HG02870 (cell line): ENCODE results near the gene CCDC158.
"Not testable (repeated sequence)": the region's sequence is repeated elsewhere in the genome, so short reads cannot be mapped to it uniquely, and the experiment has no call there.

Source experiments
- ATAC-seq: cut with Tn5 transposase; IDR thresholded peaks from one replicate; pipeline ENCODE4 v1.9.1; 2021; ENCODE audit warnings: mild to moderate bottlenecking, moderate library complexity; ENCODE audit not compliant: unreplicated experiment

CCDC158 gene

DNA sequence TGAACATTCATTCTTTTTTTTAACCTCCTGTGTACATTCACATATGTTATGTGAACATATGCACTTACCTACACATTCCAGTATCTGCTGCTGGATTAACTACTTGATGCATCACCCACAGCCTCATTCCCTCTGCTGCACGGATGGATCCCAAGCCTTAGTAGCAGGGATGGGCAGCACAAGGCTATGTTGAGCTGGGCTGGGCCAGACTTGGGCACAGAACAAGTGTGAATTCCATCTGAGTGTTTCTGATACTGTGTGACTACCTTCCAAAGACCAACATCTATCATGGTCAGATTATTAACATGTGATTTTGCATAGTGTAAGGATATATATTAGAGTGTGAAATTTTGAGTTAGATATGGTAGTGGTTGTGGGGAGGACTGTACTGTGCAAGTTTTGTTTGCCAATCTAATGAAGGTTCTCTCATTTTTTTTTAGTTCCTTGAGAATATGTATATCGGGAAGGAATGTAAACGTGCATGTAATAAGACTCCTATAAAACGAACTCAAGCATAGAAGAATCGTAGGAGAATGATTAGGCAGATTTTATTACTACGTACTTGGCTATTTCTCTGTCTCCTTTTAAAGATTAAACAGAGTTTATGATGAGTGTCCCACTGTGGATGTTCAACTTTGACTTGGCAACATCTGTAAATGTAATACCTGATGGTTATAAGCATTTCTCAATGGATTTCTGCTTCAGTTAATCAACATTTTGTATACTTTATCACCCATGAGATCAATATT is 137.8 kb downstream of the CCDC158 start:
- no peak for ATAC-seq

DNA sequence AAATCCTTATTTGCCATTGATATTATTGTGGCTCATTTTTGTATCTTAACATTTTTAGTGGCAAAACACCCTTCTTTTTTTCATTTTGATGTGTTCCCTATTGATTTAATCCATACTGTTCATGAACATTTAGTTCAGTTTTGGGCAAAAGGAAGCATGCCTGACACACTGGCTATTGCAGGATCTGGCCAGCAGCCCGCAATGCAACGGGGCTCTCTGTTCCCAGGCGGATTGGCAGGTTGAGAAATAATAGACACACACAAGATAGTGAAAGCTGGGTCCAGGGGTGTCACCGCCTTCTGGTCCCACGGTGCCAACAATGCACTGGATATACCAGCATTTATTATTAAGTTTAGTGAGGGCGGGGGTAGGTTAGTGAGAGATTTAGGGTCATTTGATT is 139.3 kb downstream of the CCDC158 start:
- not testable (repeated sequence) for ATAC-seq

DNA sequence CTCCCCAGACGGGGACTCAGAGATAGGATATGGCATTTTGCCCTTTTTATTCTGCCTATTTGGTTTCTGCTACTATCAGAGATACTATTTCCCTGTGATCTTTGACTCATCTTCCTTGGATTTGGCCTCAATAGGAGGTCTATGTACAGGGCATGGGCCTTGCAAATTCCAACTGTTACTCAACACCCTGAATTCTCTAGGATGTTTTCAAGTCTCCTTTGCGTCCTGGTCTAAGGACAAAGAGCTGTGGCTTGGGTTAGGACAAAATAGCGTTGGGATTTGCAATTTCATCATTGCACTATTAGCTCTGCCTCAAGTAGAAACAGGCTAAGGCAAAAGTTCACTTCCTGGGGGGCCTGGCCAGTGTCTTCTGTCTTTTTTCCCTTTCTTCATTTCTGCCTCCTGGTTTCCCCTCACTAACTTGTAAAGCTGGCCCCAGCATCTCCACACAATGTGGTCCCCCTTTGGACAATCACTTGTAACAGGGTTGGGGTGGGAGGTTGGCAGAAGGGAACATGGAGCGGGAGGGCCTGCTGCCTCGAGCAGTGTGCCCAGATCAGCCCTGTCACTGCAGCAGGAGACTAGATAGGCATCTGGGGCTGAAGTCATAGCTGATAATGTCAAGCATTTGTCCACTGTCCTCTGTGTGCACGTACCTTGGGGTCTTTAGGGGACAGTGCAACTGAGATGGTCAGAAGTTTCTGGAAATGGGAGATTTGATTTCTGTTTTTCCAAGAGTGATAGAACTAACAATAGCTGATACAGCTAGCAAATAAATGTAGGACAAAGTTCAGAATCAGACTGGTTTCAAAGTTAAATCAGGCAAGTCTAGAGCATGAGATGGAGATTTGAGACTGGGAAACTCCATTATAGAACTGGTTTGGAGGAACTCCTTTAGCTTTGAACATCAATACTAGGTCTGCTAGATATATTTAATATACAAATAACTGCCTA is 140.2 kb downstream of the CCDC158 start:
- no peak for ATAC-seq

DNA sequence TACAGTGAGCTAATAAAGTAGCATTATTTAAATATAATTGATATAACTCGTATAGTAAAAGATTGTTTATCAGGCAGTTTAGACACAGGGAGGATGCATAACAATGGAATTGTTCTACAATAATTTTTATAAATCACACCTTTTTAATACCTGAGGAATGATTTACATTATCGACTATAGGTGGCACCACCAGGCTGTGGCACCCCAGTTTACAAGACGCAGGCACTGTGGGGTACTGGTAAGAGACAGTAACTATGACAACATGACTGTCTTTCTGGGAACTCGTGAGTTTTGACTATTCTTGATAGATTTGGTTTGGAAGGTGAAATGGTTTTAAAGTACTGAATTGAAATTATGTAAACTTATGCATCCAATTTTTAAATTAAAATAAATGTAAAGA is 141.5 kb downstream of the CCDC158 start:
- ATAC-seq, result no peak

DNA sequence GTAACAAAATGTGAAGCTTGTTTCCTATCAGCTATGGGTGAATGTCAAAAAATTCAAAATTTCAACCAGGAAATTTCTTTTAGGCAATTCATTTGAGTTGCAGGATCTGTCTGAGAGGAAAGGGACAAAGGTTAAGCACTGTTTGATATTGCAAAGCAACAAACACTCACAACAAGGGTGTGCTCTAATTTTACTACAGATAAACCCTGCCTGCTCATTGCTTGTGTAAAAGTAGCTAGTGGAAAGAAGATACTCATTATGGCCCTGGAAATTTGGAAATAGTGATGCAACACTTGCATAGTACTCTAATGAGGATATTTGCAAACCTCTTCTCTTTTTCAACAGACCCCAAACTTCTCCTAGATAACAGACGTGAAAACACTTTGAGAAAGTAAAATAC is 142.4 kb downstream of the CCDC158 start:
- no peak for ATAC-seq

DNA sequence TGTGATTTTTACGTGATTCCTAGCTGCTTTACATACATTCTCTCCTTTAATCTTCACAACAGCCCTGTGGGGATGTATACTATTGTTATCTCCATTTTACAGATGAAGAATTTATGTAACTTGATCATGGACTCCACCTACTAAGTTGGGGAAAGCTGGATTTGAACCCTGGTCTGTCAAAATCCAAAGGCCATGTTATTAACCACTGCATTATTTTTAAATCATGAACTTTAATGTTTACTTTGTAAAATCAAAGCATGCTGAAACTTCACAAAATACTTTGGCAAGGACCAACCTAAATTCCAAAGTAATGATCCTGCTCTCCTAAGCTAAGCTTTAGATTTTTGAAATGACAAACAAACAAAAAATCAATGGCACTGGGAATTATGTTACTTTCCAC is 143.3 kb downstream of the CCDC158 start:
- no peak for ATAC-seq

DNA sequence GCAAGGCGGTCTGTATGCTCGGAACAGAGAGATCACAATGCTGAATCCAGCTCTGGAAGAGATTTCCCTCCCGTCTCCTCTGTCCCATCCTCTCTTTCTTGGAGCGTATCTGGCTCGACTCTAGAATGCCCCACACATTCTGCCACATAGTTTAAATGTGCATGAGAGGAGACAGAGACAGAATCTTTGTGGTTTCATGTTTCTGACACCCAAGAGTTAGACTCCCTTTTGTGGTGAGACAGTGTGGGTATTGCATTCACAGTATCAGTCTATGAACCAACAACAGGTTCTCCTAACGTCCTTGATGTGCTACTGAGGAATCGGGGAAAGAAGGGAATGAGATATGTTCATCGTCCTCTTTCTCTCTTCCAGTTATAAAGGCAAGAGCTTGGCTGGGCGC is 144.1 kb downstream of the CCDC158 start:
- no peak for ATAC-seq

DNA sequence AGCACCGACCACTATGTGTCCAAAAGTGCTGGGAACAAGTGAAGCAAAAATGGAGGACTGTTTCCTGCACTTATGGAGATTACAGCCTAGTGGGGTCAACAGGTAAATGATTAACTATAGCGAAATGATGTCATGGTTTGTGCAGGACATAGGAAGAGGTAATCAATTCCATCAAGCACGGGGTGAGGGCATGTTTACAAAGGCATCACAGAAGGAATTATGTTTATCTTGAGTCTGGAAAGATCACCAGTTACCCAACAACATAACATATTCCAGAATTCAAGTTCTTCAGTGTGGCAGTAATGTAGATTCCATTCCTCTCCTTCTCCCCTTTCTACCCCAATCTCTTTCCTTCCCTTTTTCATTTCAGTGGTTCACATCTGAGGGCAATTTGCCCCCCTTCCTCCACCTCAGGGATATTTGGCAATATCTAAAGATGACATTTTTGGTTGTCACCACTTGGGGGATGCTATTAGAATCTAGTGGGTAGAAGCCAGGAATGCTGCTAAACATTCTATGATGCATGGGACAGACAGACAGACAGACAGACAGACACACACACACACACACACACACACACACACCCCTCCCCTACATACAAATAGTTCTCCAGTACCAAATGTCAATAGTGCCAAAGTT is 145.3 kb downstream of the CCDC158 start:
- ATAC-seq, result no peak

DNA sequence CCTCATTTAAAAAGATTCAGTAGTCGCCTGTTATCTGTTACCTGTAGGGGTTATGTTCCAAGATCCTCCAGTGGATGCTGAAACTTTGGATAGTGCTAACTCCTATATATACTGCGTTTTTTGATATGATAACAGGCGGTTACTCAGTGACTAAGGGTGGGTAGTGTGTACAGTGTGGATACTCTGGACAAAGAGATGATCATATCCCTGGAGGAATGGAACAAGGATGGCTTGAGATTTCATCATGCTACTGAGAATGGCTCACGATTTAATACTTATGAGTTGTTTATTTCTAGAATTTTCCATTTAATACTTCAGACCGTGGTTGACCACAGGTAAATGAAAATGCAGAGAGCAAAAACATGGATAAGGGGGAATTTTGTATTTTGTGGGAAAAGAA is 147.9 kb downstream of the CCDC158 start:
- ATAC-seq, result no peak

DNA sequence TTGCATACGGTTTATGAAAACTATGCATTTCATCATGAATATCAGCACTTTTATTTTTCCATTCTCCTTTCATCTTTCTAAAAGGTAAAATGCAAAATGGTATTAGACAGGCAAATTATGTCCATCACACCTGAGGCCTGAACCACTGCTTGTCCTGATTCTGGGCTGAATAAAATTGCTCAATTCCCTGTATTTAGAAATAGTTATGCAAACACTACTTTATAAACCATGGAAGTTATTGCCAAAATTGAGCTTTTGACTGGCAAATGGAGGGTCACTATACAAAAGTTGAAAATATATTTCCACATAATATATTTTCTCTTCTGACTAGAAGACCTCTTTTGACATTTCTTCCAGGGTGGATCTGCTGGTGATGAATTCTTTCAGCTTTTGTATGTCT is 148.4 kb downstream of the CCDC158 start:
- ATAC-seq, result no peak

DNA sequence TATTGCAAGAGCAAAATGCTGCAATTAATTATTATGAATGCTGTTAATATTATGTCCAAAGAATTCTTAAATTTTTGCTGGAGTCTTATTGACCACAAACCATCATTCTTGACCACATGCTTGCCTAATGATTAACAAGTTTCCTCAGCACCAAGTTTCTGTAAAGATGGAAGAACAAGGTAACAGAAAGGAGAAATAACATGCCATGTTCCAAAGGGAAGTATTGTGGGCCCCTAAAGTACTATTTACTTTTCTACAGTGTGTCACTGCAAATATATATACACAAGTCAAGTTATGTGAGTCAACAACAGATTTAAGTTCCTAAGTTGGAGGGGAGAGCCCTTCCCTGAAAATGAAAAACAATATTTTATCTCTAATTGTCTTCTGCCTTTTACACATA is 148.9 kb downstream of the CCDC158 start:
- ATAC-seq, result no peak

DNA sequence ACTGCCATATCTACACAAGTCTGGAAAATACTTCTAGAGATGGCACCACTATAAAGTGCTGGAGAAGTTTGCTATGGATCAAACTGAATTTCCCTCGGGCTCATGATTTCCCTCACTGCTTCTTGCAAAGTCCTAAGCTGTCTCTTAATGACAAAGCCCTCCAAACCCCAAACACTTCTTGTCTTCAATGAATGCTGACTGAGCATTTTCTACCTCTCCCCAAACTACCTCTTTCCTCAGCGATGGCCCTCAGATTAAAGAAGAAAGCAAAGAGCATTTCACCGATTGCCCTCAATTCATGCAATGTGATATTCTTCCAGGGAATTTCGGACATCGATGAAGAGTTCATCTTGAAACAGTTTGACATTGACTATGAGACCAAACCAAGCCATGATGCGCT is 149.7 kb downstream of the CCDC158 start:
- ATAC-seq, result no peak

DNA sequence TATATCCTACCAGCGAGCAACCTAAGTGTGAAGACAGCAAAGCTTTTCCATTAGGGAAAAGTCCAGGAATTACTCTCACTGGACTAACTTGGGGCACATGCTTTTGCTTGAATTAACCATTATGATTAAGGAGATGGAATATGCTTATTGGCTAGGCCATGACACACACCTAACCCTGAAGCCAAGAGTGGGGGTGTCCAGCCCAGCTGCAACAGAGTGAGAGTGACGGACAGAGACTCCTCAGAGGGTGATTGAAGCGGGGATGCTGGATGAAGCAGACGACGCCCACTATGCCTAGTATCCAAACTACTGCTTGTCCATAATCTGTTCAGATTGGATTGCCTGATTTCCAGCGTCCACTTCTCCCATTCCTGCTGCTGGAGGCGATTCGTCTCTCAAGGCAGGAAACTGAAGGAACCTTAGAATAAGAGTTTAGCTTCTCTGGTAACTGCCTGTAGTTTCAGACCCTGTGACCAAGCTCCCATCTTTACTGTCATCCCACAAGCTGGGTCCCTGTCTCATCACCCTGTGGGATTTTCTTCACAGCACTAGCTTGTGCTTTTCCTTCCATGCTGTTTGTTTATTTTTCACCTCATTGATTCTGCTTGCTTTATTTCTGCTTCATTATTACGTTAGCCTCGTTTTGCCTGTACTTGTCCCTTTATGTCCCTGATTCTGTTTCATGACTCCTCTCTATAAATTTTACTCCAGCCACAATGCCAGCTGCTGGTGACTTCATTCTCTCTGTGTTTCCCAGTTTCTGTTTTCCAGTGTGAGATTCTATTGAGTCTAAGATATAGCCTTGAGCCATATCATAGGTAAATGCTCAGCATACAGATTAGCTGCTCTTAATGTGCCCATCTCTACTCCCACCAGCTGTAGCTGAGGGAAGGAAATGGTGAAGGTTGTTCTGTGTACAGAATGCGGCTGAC is 150.4 kb downstream of the CCDC158 start:
- ATAC-seq, result no peak

DNA sequence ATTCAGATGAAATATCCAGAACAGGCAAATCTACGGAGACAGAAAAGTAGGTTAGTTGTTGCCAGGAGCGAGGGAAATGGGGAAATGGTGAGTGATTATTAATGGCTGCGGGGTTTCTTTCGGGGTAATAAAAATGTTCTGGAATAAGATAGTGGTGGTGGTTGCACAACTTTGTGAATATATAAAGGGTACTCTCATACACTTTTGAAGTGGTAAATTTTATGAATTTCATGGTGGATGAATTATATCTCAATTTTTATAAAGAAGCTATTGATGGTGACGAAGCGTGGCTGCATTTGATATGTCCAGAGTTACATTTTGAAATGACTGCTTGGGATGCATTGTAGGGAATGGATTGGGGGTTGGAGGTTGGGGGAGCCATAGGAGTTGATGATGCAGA is 153.1 kb downstream of the CCDC158 start:
- no peak for ATAC-seq

DNA sequence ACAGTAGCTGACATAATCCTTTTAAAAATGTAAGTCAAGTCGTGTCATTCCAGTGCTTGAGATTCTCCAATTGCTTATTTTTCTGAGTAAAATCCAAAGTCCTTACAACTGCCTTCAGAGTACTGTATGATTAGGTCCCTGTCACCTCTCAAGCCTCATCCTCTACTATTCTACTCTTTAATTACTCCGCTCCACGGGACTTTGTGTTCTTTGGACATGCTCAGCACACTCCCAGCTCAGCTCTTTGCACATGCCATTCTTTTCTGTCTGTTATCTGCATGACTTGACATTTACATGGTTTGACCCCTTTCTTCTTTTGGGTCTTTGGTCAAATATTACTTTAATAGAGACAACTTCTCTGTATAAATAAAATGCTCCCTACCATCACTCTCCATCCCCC is 154.3 kb downstream of the CCDC158 start:
- ATAC-seq, result no peak

DNA sequence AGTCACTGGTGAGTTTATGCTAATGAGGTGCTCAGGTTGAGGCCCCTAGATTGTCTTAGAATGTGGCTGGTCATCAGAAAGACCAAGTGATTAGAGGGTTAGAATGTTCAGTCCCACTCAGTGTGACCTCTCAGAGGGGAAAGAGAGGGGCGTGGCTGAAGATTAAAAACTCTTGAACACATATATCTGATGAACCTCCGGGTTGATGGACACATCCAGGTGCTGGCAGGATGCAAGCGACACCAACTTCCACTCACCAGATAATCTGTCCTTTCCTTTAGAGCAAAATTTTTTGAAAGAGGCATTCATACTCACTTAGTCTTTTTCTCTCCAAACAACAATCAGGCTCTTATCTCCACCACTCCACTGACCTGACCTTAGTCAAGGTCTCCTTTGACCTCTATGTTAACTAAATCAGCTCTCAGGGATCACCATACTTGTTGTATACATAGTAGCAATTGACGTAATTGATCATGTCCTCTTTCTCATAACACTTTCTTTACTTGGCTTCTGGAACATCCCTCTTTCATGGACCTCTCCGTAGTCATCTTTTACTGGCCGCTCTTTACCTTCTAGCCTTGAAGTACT is 155.2 kb downstream of the CCDC158 start:
- ATAC-seq, result no peak
